Measurements from ENCODE around the gene PELI2. TPM values are rescaled to one million over a fixed set of nuclear protein-coding genes. Genes with fewer than 3 reads are reported as not detected.
A peak's percentile ranks its signal among the peaks of the same experiment; 100 is the strongest.

PELI2 gene
- total and polyA plus RNA-seq, 11 donors: 0.80 to 5.2 (median 3.3) TPM

GRCh38 chr14:56082880-56083279 lies 35.3 kb upstream of the PELI2 start:
- intact Hi-C loops (cut with DNase I): no loop called here
- TF ChIP-seq CTCF (IDR thresholded peaks at IDR 0.05): no peak
- TF ChIP-seq POLR2A (IDR thresholded peaks at IDR 0.05): no peak
- H3K36me3 ChIP-seq: no peaks in the 10 kb centered on the region
- DNase-seq (no peak), ATAC-seq (no peak)
- no peak overlapping the region for H3K4me3 ChIP-seq
- 49 to 65% (median 56%) methylated on average over 2 of the region's 2 CpGs for WGBS, 4 donors
- H3K27me3 ChIP-seq: peaks cover 0 to 12% (median 0%) of the 10 kb centered on the region in 9 donors
- no peak overlapping the region for H3K27ac ChIP-seq
- peaks cover 0 to 6% (median 0%) of the 10 kb centered on the region in 12 donors for H3K4me1 ChIP-seq
- H3K9me3 ChIP-seq: no peaks in the 10 kb centered on the region

GRCh38 chr14:56085471-56085870 lies 32.7 kb upstream of the PELI2 start:
- H3K27me3 ChIP-seq: peaks cover 0 to 12% (median 0%) of the 10 kb centered on the region in 9 donors
- no peak for TF ChIP-seq CTCF (IDR thresholded peaks at IDR 0.05)
- no peak for TF ChIP-seq POLR2A (IDR thresholded peaks at IDR 0.05)
- H3K27ac ChIP-seq: no peak overlapping the region
- peaks cover 0 to 6% (median 0%) of the 10 kb centered on the region in 12 donors for H3K4me1 ChIP-seq
- ATAC-seq (no peak), DNase-seq (no peak)
- intact Hi-C loops (cut with DNase I): no loop called here
- no peak overlapping the region for H3K4me3 ChIP-seq
- 82 to 87% (median 82%) methylated on average over 4 of the region's 4 CpGs for WGBS, 4 donors
- H3K36me3 ChIP-seq: no peaks in the 10 kb centered on the region
- no peaks in the 10 kb centered on the region for H3K9me3 ChIP-seq

- intact Hi-C loops (cut with DNase I): no loop called here
- Histone ChIP-seq H3K9me3 (no peaks in the 10 kb centered on the region), H3K4me1 (peaks cover 0 to 12% (median 0%) of the 10 kb centered on the region in 12 donors), H3K36me3 (no peaks in the 10 kb centered on the region), H3K27me3 (peaks cover 0 to 12% (median 0%) of the 10 kb centered on the region in 9 donors), H3K27ac (peak overlapping the region in 1 of 12 donors; percentile 20), H3K4me3 (no peak overlapping the region)
- DNase-seq (no peak), ATAC-seq (no peak)
- 59 to 72% (median 63%) methylated on average over 11 of the region's 11 CpGs for WGBS, 4 donors
- TF ChIP-seq POLR2A (IDR thresholded peaks at IDR 0.05) (no peak), CTCF (IDR thresholded peaks at IDR 0.05) (no peak)
Observed at GRCh38 chr14:56087671-56088471, 30.3 kb upstream of the PELI2 start.

GRCh38 chr14:56088941-56089340 lies 29.3 kb upstream of the PELI2 start:
- 52 to 64% (median 58%) methylated on average over 3 of the region's 3 CpGs for WGBS, 4 donors
- DNase-seq (no peak), ATAC-seq (no peak)
- TF ChIP-seq POLR2A (IDR thresholded peaks at IDR 0.05) (no peak), CTCF (IDR thresholded peaks at IDR 0.05) (no peak)
- H3K9me3 ChIP-seq: no peaks in the 10 kb centered on the region
- H3K27ac ChIP-seq: no peak overlapping the region
- peaks cover 0 to 12% (median 0%) of the 10 kb centered on the region in 9 donors for H3K27me3 ChIP-seq
- intact Hi-C loops (cut with DNase I): no loop called here
- no peak overlapping the region for H3K4me3 ChIP-seq
- H3K36me3 ChIP-seq: no peaks in the 10 kb centered on the region
- H3K4me1 ChIP-seq: peaks cover 0 to 17% (median 0%) of the 10 kb centered on the region in 12 donors
